K562 (cell line): ENCODE results near the gene KHDRBS2.

Source experiments
- CBX3 ChIP-seq, 2 experiments: IDR thresholded peaks; 1 replicate in 1 of 2; 2 replicates in 1 of 2; pipeline ENCODE4 v1.6.1; 2012; ENCODE audit warnings: inconsistent platforms in 2 of 2, low read length in 2 of 2, borderline replicate concordance in 1 of 2, control low read depth in 1 of 2
- CBX8 ChIP-seq: fragments of 200-600 bp; sonication (generic); IDR thresholded peaks from 2 replicates; pipeline ENCODE4 v1.6.1; 2012; ENCODE audit warnings: borderline replicate concordance, mixed run types, low read depth, mild to moderate bottlenecking, moderate library complexity, mixed read lengths, low read length, control low read depth, inconsistent platforms; ENCODE audit not compliant: poor library complexity, severe bottlenecking; ENCODE audit errors: extremely low read depth
- HDAC1 ChIP-seq, 2 experiments: fragments of 450-650 bp; IDR thresholded peaks; 2 replicates each; pipeline ENCODE4 v1.6.1; 2016 to 2017; ENCODE audit warnings: inconsistent platforms in 1 of 2, mild to moderate bottlenecking in 1 of 2, moderate library complexity in 1 of 2
- HDAC6 ChIP-seq: IDR thresholded peaks from 2 replicates; pipeline ENCODE4 v1.6.1; 2012; ENCODE audit warnings: low read depth, mild to moderate bottlenecking, control low read depth, inconsistent platforms, low read length, moderate library complexity
- KLF1 ChIP-seq: fragments of 450-650 bp; IDR thresholded peaks from 2 replicates; pipeline ENCODE4 v1.6.1; 2016; ENCODE audit warnings: missing genetic modification characterization, missing compliant biosample characterization
- NFRKB ChIP-seq: fragments of 450-650 bp; IDR thresholded peaks from 2 replicates; pipeline ENCODE4 v1.6.1; 2016; ENCODE audit warnings: low read depth
- TF ChIP-seq, protein P1 (sequence below), 3 experiments: IDR thresholded peaks in 2 of 3; conservative IDR thresholded peaks in 1 of 3; 2 replicates each; pipeline ENCODE4 v1.5.1; 2011 to 2012; ENCODE audit warnings: low read length in 3 of 3, mild to moderate bottlenecking in 3 of 3, control low read depth in 2 of 3, improper control_type of control experiment in 1 of 3, inconsistent platforms in 1 of 3, low read depth in 1 of 3, mixed read lengths in 1 of 3, moderate library complexity in 1 of 3; ENCODE audit not compliant: insufficient read depth in 2 of 3

GRCh38 chr6:61688165-61688564, 597.9 kb downstream of the KHDRBS2 start:
- TF ChIP-seq HDAC6 (no peak), CBX8 (no peak), NFRKB (no peak), CBX3 (IDR thresholded peaks at IDR 0.05; ENCODE audit: borderline replicate concordance in 1 of 2, low read length in 2 of 2) (no peak), HDAC1 (IDR thresholded peaks at IDR 0.05) (no peak), KLF1 (tag) (no peak)
- TF ChIP-seq, protein P1, sequence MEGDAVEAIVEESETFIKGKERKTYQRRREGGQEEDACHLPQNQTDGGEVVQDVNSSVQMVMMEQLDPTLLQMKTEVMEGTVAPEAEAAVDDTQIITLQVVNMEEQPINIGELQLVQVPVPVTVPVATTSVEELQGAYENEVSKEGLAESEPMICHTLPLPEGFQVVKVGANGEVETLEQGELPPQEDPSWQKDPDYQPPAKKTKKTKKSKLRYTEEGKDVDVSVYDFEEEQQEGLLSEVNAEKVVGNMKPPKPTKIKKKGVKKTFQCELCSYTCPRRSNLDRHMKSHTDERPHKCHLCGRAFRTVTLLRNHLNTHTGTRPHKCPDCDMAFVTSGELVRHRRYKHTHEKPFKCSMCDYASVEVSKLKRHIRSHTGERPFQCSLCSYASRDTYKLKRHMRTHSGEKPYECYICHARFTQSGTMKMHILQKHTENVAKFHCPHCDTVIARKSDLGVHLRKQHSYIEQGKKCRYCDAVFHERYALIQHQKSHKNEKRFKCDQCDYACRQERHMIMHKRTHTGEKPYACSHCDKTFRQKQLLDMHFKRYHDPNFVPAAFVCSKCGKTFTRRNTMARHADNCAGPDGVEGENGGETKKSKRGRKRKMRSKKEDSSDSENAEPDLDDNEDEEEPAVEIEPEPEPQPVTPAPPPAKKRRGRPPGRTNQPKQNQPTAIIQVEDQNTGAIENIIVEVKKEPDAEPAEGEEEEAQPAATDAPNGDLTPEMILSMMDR (IDR thresholded peaks at IDR 0.05 in 2 of 3, conservative IDR thresholded peaks at IDR 0.05 in 1 of 3; ENCODE audit: insufficient read depth in 2 of 3, low read depth in 1 of 3, low read length in 3 of 3), result no peak
